GM18502 (cell line): ENCODE data around the gene HPDL.

Source experiments
- ATAC-seq: cut with Tn5 transposase; IDR thresholded peaks from one replicate; pipeline ENCODE4 v1.9.1; 2021; ENCODE audit warnings: mild to moderate bottlenecking; ENCODE audit not compliant: unreplicated experiment, poor library complexity

Gene HPDL

GRCh38 chr1:45321444-45321843 lies 5.3 kb upstream of the HPDL start:
- no peak for ATAC-seq

GRCh38 chr1:45322486-45323040 lies 4.1 kb upstream of the HPDL start:
- no peak for ATAC-seq

- ATAC-seq, result no peak
Observed at GRCh38 chr1:45325851-45326506, 716 bp upstream of the HPDL start.

- no peak for ATAC-seq
Observed at GRCh38 chr1:45327644-45328515, 1.2 kb downstream of the HPDL start.

GRCh38 chr1:45328680-45329079 lies 2.0 kb downstream of the HPDL start:
- ATAC-seq, result no peak

GRCh38 chr1:45329445-45329844 lies 2.8 kb downstream of the HPDL start:
- no peak for ATAC-seq

GRCh38 chr1:45331436-45332345 lies 5.0 kb downstream of the HPDL start:
- no peak for ATAC-seq

GRCh38 chr1:45332346-45332720 lies 5.6 kb downstream of the HPDL start:
- ATAC-seq, result no peak

GRCh38 chr1:45334308-45335245 lies 7.9 kb downstream of the HPDL start:
- no peak for ATAC-seq

- no peak for ATAC-seq
Observed at GRCh38 chr1:45335855-45336324, 9.2 kb downstream of the HPDL start.

- ATAC-seq, result no peak
Observed at GRCh38 chr1:45337630-45338325, 11.1 kb downstream of the HPDL start.

- peak; percentile 82 for ATAC-seq
Observed at GRCh38 chr1:45339789-45340558, 13.3 kb downstream of the HPDL start, which contains the start of the genes MUTYH and TOE1. MUTYH (minus strand) TSS chr1:45340440; CDS start chr1:45334505, 5,935 bp downstream. TOE1 (plus strand) TSS chr1:45340170; CDS start chr1:45340253, 83 bp downstream.

- no peak for ATAC-seq
Observed at GRCh38 chr1:45340816-45341466, 14.2 kb downstream of the HPDL start.

GRCh38 chr1:45344499-45344898 lies 17.8 kb downstream of the HPDL start:
- no peak for ATAC-seq

- ATAC-seq, result no peak
Observed at GRCh38 chr1:45345014-45345413, 18.3 kb downstream of the HPDL start.

- ATAC-seq, result no peak
Observed at GRCh38 chr1:45346473-45346872, 19.8 kb downstream of the HPDL start.

GRCh38 chr1:45348020-45348419 lies 21.3 kb downstream of the HPDL start:
- ATAC-seq, result no peak
